GM12892 (cell line): ENCODE data around the gene CCDC15.

Source experiments
- POLR2A ChIP-seq: IDR thresholded peaks from 2 replicates; pipeline ENCODE4 v1.6.1; 2011; ENCODE audit warnings: low read depth, low read length, control low read depth
- POLR2AphosphoS5 ChIP-seq: IDR thresholded peaks from 2 replicates; pipeline ENCODE4 v1.6.1; 2011; ENCODE audit warnings: low read depth, low read length, control low read depth
- TAF1 ChIP-seq: IDR thresholded peaks from 2 replicates; pipeline ENCODE4 v1.6.1; 2011; ENCODE audit warnings: low read depth, mild to moderate bottlenecking, control low read depth, low read length, borderline replicate concordance

- TF ChIP-seq POLR2AphosphoS5 (no peak), POLR2A (no peak), TAF1 (no peak)
These were observed 95.3 kb downstream of the CCDC15 start for GRCh38 chr11:125049164-125049792.
